Loucy (cell line): Measurements from ENCODE around the gene S1PR2.

Experiments
- H2AFZ ChIP-seq: fragments of 200-600 bp; sonication (generic); 2 replicates; pipeline ENCODE4 v1.6.0; 2016; ENCODE audit warnings: antibody characterized with exemption, mild to moderate bottlenecking, low read length, moderate library complexity
- H3F3A ChIP-seq: fragments of 200-600 bp; 2 replicates; pipeline ENCODE4 v1.6.0; 2016; ENCODE audit warnings: antibody characterized with exemption, low read depth, mild to moderate bottlenecking
- H3K27me3 ChIP-seq: fragments of 200-600 bp; sonication (generic); 2 replicates; pipeline ENCODE4 v1.6.1; 2014; ENCODE audit warnings: low read length, mild to moderate bottlenecking; ENCODE audit not compliant: insufficient read depth, poor library complexity, severe bottlenecking
- H3K36me3 ChIP-seq: fragments of 200-600 bp; sonication (generic); 2 replicates; pipeline ENCODE4 v1.6.1; 2016; ENCODE audit warnings: low read length; ENCODE audit not compliant: insufficient read depth
- H3K4me1 ChIP-seq: fragments of 200-600 bp; sonication (generic); 2 replicates; pipeline ENCODE4 v1.5.1; 2014; ENCODE audit warnings: low read length, mild to moderate bottlenecking; ENCODE audit not compliant: insufficient read depth, poor library complexity, severe bottlenecking
- H3K4me2 ChIP-seq: fragments of 200-600 bp; sonication (generic); 2 replicates; pipeline ENCODE4 v1.6.0; 2014; ENCODE audit warnings: antibody characterized with exemption, low read length, low read depth, mild to moderate bottlenecking; ENCODE audit not compliant: poor library complexity, severe bottlenecking
- H3K4me3 ChIP-seq: fragments of 200-600 bp; sonication (generic); 2 replicates; pipeline ENCODE4 v1.5.1; 2014; ENCODE audit warnings: low read length, mild to moderate bottlenecking, mixed read lengths; ENCODE audit not compliant: poor library complexity, severe bottlenecking
- H3K79me2 ChIP-seq: fragments of 200-600 bp; sonication (generic); 2 replicates; pipeline ENCODE4 v1.6.1; 2014; ENCODE audit warnings: low read length; ENCODE audit not compliant: insufficient read depth
- H3K9ac ChIP-seq: fragments of 200-600 bp; sonication (generic); 2 replicates; pipeline ENCODE4 v1.6.0; 2014; ENCODE audit warnings: mild to moderate bottlenecking, low read depth, low read length, moderate library complexity; ENCODE audit not compliant: poor library complexity, severe bottlenecking
- H3K9me2 ChIP-seq: fragments of 200-600 bp; sonication (generic); replicated peaks from 2 replicates; pipeline ENCODE4 v1.6.1; 2016; ENCODE audit warnings: low read depth, low read length, mixed read lengths
- H3K9me3 ChIP-seq: fragments of 200-600 bp; sonication (generic); 2 replicates; pipeline ENCODE4 v1.6.1; 2014; ENCODE audit warnings: mild to moderate bottlenecking, antibody characterized with exemption, low read length, low read depth; ENCODE audit not compliant: insufficient read depth
- H4K20me1 ChIP-seq: fragments of 200-600 bp; sonication (generic); 2 replicates; pipeline ENCODE4 v1.6.0; 2014; ENCODE audit warnings: antibody characterized with exemption, low read length, mild to moderate bottlenecking; ENCODE audit not compliant: insufficient read depth, poor library complexity, severe bottlenecking
- EZH2phosphoT487 ChIP-seq: fragments of 200-600 bp; IDR thresholded peaks from 2 replicates; pipeline ENCODE4 v1.6.1; 2018; ENCODE audit warnings: antibody characterized with exemption, mild to moderate bottlenecking, moderate library complexity, borderline replicate concordance
- TF ChIP-seq, protein P1 (sequence below): fragments of 200-600 bp; sonication (generic); conservative IDR thresholded peaks from 2 replicates; pipeline ENCODE4 v1.5.1; 2014; ENCODE audit warnings: mild to moderate bottlenecking, antibody characterized with exemption, low read length

The S1PR2 gene, protein sequence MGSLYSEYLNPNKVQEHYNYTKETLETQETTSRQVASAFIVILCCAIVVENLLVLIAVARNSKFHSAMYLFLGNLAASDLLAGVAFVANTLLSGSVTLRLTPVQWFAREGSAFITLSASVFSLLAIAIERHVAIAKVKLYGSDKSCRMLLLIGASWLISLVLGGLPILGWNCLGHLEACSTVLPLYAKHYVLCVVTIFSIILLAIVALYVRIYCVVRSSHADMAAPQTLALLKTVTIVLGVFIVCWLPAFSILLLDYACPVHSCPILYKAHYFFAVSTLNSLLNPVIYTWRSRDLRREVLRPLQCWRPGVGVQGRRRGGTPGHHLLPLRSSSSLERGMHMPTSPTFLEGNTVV

DNA sequence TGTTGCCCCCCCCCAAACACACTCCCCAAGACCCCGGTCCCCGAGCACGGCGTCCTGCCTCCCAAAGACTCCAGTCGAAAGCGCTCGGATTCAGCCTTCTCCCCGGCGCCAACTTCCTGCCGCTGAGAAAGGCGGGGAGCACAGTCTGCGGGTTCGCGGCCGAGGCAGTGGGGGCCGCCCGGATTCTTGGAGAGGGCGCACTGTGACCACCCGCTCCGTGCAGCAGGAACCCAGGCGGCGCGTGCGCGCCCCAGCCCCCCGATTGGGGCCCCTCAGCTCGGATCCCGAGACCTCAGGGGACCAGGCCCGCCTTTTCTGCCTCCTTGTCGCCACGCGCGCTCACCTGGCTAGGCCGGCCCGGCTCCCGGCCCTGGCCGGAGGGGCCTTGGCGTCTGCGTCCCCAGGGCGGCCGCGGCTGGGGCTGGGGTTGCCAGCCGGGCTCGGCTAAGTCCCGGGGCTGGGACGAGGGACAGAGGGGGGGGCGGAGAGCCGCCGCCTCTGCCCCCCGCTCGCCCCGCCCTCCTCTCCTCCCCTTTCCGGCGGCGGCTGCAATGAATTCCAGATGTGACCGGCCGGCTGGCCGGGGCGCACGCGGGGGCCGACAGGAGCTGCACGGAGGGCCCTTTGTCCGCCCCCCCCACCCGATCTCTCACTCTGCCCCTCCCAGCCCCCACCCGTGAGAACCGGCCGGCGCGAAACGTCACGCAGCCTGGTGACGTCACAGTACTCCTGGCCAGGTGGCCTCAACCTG lies at the start of gene S1PR2:
Gene S1PR2, minus strand, starts transcription at position 471 of the 751 bp plus-strand sequence. CDS start 6,426 bp downstream, outside the sequence.
- no peaks in the 10 kb centered on the region for H3K27me3 ChIP-seq
- H3K4me2 ChIP-seq: peak within 1 kb of the TSS; percentile 82
- H3K9ac ChIP-seq: peak within 1 kb of the TSS; percentile 76
- peak within 1 kb of the TSS; percentile 94 for H2AFZ ChIP-seq
- peak within 1 kb of the TSS; percentile 78 for H3K4me3 ChIP-seq
- TF ChIP-seq, protein P1, sequence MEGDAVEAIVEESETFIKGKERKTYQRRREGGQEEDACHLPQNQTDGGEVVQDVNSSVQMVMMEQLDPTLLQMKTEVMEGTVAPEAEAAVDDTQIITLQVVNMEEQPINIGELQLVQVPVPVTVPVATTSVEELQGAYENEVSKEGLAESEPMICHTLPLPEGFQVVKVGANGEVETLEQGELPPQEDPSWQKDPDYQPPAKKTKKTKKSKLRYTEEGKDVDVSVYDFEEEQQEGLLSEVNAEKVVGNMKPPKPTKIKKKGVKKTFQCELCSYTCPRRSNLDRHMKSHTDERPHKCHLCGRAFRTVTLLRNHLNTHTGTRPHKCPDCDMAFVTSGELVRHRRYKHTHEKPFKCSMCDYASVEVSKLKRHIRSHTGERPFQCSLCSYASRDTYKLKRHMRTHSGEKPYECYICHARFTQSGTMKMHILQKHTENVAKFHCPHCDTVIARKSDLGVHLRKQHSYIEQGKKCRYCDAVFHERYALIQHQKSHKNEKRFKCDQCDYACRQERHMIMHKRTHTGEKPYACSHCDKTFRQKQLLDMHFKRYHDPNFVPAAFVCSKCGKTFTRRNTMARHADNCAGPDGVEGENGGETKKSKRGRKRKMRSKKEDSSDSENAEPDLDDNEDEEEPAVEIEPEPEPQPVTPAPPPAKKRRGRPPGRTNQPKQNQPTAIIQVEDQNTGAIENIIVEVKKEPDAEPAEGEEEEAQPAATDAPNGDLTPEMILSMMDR: no peak
- no peak for TF ChIP-seq EZH2phosphoT487
- peaks cover 27% of the 10 kb centered on the region for H3K4me1 ChIP-seq
- H3F3A ChIP-seq: no peaks in the 10 kb centered on the region; the same call in 1 of the 2 replicates
- H3K79me2 ChIP-seq: peaks cover 10% of the 10 kb centered on the region; the same call in 1 of the 2 replicates
- H4K20me1 ChIP-seq: no peaks in the 10 kb centered on the region
- H3K9me2 ChIP-seq: no peaks in the 10 kb centered on the region
- no peaks in the 10 kb centered on the region for H3K36me3 ChIP-seq
- no peaks in the 10 kb centered on the region for H3K9me3 ChIP-seq

DNA sequence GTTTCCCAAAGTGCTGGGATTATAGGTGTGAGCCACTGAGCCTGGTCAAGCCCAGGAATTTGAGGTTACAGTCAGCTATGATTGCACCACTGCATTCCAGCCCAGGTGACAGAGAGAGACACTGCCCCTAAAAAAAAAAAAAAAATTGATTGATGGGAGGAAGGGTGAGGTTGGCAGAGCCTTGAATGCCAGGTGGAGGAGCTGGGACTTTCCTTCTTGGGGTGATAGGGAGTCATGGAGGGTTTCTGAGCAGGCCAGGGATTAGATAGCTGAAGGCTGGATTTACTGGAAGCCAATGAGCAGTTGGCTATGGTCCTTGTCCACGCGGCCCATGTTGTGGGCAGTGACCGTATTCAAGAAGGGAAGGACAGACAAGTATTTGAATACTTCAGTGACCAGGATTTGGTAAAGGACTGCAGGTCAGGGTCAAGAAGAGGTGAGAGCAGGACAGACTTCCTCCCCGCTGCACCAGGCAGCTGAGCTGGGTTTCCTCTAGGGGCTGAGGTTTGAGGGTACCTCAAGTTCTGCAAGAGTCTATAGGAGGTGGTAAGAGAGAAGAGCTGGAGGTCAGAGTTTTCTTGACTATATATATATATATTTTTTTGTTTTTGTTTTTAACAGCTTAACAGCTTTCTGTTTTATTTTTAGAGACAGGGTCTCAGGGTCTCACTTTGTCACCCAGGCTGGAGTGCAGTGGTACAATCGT lies 48.8 kb upstream of the S1PR2 start:
- Histone ChIP-seq H3K79me2 (no peaks in the 10 kb centered on the region), H3K9me2 (no peaks in the 10 kb centered on the region), H3K9me3 (no peaks in the 10 kb centered on the region), H3K4me2 (peak overlapping the region; percentile 47), H2AFZ (no peak overlapping the region), H3K27me3 (no peaks in the 10 kb centered on the region), H3K9ac (no peak overlapping the region), H3F3A (no peaks in the 10 kb centered on the region), H4K20me1 (peaks cover 3% of the 10 kb centered on the region), H3K4me1 (peaks cover 9% of the 10 kb centered on the region), H3K36me3 (peaks cover 9% of the 10 kb centered on the region; the same call in 1 of the 2 replicates), H3K4me3 (no peak overlapping the region)
- TF ChIP-seq, protein P1: no peak
- no peak for TF ChIP-seq EZH2phosphoT487

DNA sequence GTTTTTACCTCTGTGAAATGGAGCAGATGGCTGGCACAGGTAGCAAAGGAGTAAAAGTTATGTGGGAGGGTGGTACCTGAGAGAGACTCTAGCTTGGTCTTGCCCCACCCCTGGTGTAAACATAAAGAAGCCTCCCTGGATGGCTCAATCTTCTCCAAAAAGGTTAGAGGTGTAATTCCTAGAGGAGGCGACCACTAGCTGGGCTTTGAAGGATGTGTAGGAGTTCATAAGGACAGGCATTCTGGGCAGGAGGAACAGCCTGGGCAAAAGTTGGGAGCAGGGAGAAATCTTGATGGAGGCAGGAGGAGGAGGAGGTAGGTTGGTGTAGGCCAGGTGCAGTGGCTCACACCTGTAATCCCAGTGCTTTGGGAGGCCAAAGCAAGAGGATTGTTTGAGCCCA lies 47.8 kb upstream of the S1PR2 start:
- H3K9me3 ChIP-seq: no peaks in the 10 kb centered on the region
- no peaks in the 10 kb centered on the region for H3K36me3 ChIP-seq
- H3K4me3 ChIP-seq: no peak overlapping the region
- TF ChIP-seq, protein P1: no peak
- TF ChIP-seq EZH2phosphoT487: no peak
- H3K9ac ChIP-seq: no peak overlapping the region
- peaks cover 3% of the 10 kb centered on the region for H4K20me1 ChIP-seq
- no peaks in the 10 kb centered on the region for H3K9me2 ChIP-seq
- H3K79me2 ChIP-seq: no peaks in the 10 kb centered on the region
- no peaks in the 10 kb centered on the region for H3K27me3 ChIP-seq
- no peaks in the 10 kb centered on the region for H3F3A ChIP-seq
- H3K4me2 ChIP-seq: no peak overlapping the region
- H3K4me1 ChIP-seq: peaks cover 9% of the 10 kb centered on the region
- no peak overlapping the region for H2AFZ ChIP-seq
